Activated CD8-positive, alpha-beta T cell treated with anti-CD3 and anti-CD28 coated beads for 36 hours (primary cell): ENCODE data around the gene PREB. TPM values are rescaled to one million over a fixed set of nuclear protein-coding genes. Genes with fewer than 3 reads are reported as not detected.

ENCODE experiments used
- ATAC-seq: fragments of 200-7000 bp; cut with Tn5 transposase; one replicate; pipeline ENCODE4 v1.10.0; 2021; ENCODE audit warnings: mild to moderate bottlenecking, moderate library complexity
- CTCF ChIA-PET: fragments of 350-600 bp; sonication (Branson Sonifier 250); formaldehyde crosslinking; loops from one replicate; lab custom pipeline; 2021; ENCODE audit warnings: antibody characterized with exemption; lab: Charles Lee
- POLR2A ChIA-PET: fragments of 350-600 bp; sonication (Branson Sonifier 250); formaldehyde crosslinking; loops from one replicate; lab custom pipeline; 2021; ENCODE audit warnings: antibody characterized with exemption; lab: Charles Lee
- DNase-seq: peaks from one replicate; pipeline ENCODE4 v3.0.0-alpha.2; 2020
- H3K27ac Mint-ChIP-seq: one replicate; pipeline ENCODE4 v1.8.0; 2021; ENCODE audit warnings: mild to moderate bottlenecking, mixed read lengths
- H3K27me3 Mint-ChIP-seq: one replicate; pipeline ENCODE4 v1.8.0; 2021; ENCODE audit warnings: mixed read lengths
- H3K36me3 Mint-ChIP-seq: one replicate; pipeline ENCODE4 v1.8.0; 2021; ENCODE audit warnings: low read depth, mixed read lengths
- H3K4me1 Mint-ChIP-seq: one replicate; pipeline ENCODE4 v1.8.0; 2021; ENCODE audit warnings: low read depth, mixed read lengths
- H3K4me3 Mint-ChIP-seq: one replicate; pipeline ENCODE4 v1.8.0; 2021; ENCODE audit warnings: mild to moderate bottlenecking, moderate library complexity, mixed read lengths
- H3K9me3 Mint-ChIP-seq: one replicate; pipeline ENCODE4 v1.8.0; 2021; ENCODE audit warnings: mixed read lengths
- intact Hi-C: fragments of 100-400 bp; cut with micrococcal nuclease; formaldehyde crosslinking; loops from one replicate; pipeline ENCODE4 v1.10.0; 2022
- total RNA-seq, 2 experiments: library from RNA; stranded (reverse); gene quantifications; one replicate each; pipeline ENCODE4 v1.2.3, GENCODE V29; 2021
- TF ChIP-seq, protein P1 (sequence below): fragments of 200-600 bp; IDR thresholded peaks from one replicate; pipeline ENCODE4 v1.8.0; 2022; ENCODE audit warnings: antibody characterized with exemption, mild to moderate bottlenecking

PREB gene
- total RNA-seq, 2 experiments from 2014 or later = 60.5 to 63.2 TPM

DNA sequence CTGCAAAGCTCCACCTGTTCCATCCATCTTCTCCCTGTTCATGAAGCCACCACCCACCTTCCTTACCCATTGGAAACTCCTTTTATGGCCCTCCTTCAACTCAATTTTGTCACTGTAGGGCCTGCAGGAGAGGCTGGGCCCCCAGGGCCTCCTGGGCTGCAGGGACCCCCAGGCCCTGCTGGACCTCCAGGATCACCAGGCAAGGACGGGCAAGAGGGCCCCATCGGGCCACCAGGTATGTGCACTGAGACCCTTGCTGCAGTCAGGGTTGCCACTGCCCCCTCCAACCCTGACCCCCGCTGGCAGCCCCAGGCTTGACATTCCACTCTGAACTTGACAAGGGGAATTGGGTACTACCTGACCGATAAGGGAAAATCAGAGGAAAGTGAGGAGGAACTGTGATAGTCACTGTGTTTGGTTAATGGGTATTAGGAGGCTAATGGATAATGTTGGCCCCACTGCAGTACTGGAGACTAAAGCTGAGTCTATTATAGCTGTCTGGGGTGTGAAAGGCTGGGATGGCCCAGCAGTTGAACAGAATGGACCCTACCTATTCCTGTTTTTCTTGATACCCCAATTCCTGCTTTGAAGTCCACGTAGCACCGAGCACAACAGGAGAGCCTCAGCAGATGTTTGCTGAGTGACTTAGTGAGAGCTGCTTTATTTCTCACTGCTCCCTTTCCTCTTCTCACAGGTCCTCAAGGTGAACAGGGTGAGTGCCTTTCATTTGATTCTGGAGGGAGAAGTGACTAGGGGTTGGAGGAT lies 50.0 kb downstream of the PREB start:
- ATAC-seq = no peak
- ChIA-PET POLR2A (interaction anchor here (0.6 to 6.1 kb wide), 7 partner anchors 7 to 127 kb away, joined by 3 to 40 read pairs (median 3); partner anchors contain the start of genes AGBL5, ATRAID, CGREF1 and OST4), CTCF (interaction anchor here (1.6 to 4.1 kb wide), 2 partner anchors 34 to 68 kb away, joined by 4 to 20 read pairs; partner anchors contain the start of gene AGBL5)
- H3K4me1 Mint-ChIP-seq = peaks cover 33% of the 10 kb centered on the region
- no peaks in the 10 kb centered on the region for H3K27me3 Mint-ChIP-seq
- H3K36me3 Mint-ChIP-seq = no peaks in the 10 kb centered on the region
- peak overlapping the region; percentile 22 for H3K27ac Mint-ChIP-seq
- H3K4me3 Mint-ChIP-seq = peak overlapping the region; percentile 82
- no peak for DNase-seq
- H3K9me3 Mint-ChIP-seq = no peaks in the 10 kb centered on the region
- TF ChIP-seq, protein P1, sequence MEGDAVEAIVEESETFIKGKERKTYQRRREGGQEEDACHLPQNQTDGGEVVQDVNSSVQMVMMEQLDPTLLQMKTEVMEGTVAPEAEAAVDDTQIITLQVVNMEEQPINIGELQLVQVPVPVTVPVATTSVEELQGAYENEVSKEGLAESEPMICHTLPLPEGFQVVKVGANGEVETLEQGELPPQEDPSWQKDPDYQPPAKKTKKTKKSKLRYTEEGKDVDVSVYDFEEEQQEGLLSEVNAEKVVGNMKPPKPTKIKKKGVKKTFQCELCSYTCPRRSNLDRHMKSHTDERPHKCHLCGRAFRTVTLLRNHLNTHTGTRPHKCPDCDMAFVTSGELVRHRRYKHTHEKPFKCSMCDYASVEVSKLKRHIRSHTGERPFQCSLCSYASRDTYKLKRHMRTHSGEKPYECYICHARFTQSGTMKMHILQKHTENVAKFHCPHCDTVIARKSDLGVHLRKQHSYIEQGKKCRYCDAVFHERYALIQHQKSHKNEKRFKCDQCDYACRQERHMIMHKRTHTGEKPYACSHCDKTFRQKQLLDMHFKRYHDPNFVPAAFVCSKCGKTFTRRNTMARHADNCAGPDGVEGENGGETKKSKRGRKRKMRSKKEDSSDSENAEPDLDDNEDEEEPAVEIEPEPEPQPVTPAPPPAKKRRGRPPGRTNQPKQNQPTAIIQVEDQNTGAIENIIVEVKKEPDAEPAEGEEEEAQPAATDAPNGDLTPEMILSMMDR = no peak
- intact Hi-C loops = loop anchor here (5.0 kb wide), 1 partner anchor 122 kb away; no protein-coding TSS in a partner anchor

DNA sequence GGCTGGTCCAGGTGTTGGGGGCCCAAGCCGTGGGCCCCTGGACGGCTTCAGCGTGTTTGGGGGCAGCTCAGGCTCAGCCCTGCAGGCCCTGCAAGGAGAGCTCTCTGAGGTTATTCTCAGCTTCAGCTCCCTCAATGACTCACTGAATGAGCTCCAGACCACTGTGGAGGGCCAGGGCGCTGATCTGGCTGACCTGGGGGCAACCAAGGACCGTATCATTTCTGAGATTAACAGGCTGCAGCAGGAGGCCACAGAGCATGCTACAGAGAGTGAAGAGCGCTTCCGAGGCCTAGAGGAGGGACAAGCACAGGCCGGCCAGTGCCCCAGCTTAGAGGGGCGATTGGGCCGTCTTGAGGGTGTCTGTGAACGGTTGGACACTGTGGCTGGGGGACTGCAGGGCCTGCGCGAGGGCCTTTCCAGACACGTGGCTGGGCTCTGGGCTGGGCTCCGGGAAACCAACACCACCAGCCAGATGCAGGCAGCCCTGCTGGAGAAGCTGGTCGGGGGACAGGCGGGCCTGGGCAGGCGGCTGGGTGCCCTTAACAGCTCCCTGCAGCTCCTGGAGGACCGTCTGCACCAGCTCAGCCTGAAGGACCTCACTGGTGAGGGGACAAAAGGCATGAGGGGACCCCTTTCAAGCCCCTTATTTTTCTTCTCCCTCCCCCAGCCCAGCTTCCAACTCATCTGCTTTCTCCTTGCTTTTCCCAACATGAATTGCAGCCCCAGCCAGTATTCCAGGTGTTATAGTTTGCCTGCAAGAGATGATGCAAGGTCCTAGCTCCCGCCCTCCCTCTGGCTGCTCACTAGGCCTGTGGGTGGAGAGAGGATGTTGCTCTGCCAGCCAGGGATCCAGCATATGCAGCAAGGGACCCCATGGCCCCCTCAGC lies 50.8 kb downstream of the PREB start:
- H3K36me3 Mint-ChIP-seq = no peaks in the 10 kb centered on the region
- TF ChIP-seq, protein P1 = no peak
- H3K27ac Mint-ChIP-seq = peak overlapping the region; percentile 22
- H3K27me3 Mint-ChIP-seq = no peaks in the 10 kb centered on the region
- ChIA-PET POLR2A (interaction anchor here (0.6 to 6.1 kb wide), 7 partner anchors 10 to 128 kb away, joined by 3 to 40 read pairs (median 3); partner anchors contain the start of genes AGBL5, ATRAID, OST4 and SLC5A6), CTCF (interaction anchor here (1.6 to 4.1 kb wide), 3 partner anchors 11 to 67 kb away, joined by 4 to 26 read pairs (median 20); partner anchors contain the start of genes AGBL5 and OST4)
- H3K4me1 Mint-ChIP-seq = peaks cover 33% of the 10 kb centered on the region
- ATAC-seq = no peak
- H3K4me3 Mint-ChIP-seq = no peak overlapping the region
- no peak for DNase-seq
- intact Hi-C loops = no loop called here
- no peaks in the 10 kb centered on the region for H3K9me3 Mint-ChIP-seq

DNA sequence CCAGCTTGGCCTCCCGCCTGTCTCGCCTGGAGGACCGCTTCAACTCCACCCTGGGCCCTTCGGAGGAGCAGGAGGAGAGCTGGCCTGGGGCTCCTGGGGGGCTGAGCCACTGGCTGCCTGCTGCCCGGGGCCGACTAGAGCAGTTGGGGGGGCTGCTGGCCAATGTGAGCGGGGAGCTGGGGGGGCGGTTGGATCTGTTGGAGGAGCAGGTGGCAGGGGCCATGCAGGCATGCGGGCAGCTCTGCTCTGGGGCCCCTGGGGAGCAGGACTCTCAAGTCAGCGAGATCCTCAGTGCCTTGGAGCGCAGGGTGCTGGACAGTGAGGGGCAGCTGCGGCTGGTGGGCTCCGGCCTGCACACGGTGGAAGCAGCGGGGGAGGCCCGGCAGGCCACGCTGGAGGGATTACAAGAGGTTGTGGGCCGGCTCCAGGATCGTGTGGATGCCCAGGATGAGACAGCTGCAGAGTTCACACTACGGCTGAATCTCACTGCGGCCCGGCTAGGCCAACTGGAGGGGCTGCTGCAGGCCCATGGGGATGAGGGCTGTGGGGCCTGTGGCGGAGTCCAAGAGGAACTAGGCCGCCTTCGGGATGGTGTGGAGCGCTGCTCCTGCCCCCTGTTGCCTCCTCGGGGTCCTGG lies 51.5 kb downstream of the PREB start:
- Mint-ChIP-seq H3K36me3 (no peaks in the 10 kb centered on the region), H3K27ac (peak overlapping the region; percentile 38), H3K27me3 (no peaks in the 10 kb centered on the region), H3K9me3 (no peaks in the 10 kb centered on the region), H3K4me1 (peaks cover 34% of the 10 kb centered on the region), H3K4me3 (no peak overlapping the region)
- intact Hi-C loops = no loop called here
- ChIA-PET POLR2A (interaction anchor here (0.9 to 6.1 kb wide), 6 partner anchors 9 to 129 kb away, joined by 3 to 40 read pairs (median 4); partner anchors contain the start of genes ATRAID, OST4 and SLC5A6), CTCF (interaction anchor here (0.8 to 4.1 kb wide), 5 partner anchors 11 to 66 kb away, joined by 3 to 26 read pairs (median 3); partner anchors contain the start of genes AGBL5, OST4 and PREB)
- ATAC-seq (no peak), DNase-seq (no peak)
- TF ChIP-seq, protein P1 = no peak

DNA sequence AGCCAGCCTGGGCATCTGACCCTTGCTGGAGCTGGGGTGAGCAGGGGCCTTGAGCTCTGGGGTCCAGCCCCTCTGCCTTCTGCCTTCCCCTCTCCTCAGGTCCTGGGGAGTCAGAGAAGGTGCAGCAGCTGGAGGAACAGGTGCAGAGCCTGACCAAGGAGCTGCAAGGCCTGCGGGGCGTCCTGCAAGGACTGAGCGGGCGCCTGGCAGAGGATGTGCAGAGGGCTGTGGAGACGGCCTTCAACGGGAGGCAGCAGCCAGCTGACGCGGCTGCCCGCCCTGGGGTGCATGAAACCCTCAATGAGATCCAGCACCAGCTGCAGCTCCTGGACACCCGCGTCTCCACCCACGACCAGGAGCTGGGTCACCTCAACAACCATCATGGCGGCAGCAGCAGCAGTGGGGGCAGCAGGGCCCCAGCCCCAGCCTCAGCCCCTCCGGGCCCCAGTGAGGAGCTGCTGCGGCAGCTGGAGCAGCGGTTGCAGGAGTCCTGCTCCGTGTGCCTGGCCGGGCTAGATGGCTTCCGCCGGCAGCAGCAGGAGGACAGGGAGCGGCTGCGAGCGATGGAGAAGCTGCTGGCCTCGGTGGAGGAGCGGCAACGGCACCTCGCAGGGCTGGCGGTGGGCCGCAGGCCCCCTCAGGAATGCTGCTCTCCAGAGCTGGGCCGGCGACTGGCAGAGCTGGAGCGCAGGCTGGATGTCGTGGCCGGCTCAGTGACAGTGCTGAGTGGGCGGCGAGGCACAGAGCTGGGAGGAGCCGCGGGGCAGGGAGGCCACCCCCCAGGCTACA lies 52.3 kb downstream of the PREB start:
- ATAC-seq (no peak), DNase-seq (no peak)
- TF ChIP-seq, protein P1 = no peak
- CTCF ChIA-PET = interaction anchor here (0.8 to 4.1 kb wide), 7 partner anchors 10 to 109 kb away, joined by 3 to 26 read pairs (median 3); partner anchors contain the start of genes AGBL5, OST4 and PREB
- Mint-ChIP-seq H3K36me3 (no peaks in the 10 kb centered on the region), H3K27me3 (no peaks in the 10 kb centered on the region), H3K4me1 (peaks cover 29% of the 10 kb centered on the region), H3K4me3 (no peak overlapping the region), H3K27ac (peak overlapping the region; percentile 97), H3K9me3 (no peaks in the 10 kb centered on the region)
- intact Hi-C loops = no loop called here
- POLR2A ChIA-PET = interaction anchor here (0.9 to 6.1 kb wide), 7 partner anchors 9 to 136 kb away, joined by 3 to 40 read pairs (median 6); partner anchors contain the start of genes CAD and OST4
